SK-N-SH (cell line): ENCODE results near the gene TBC1D21. TPM values are rescaled to one million over a fixed set of nuclear protein-coding genes. Genes with fewer than 3 reads are reported as not detected.
A peak's percentile ranks its signal among the peaks of the same experiment; 100 is the strongest.

Experiments
- CTCF ChIA-PET: fragments of 300-600, 350-600 bp; formaldehyde crosslinking; extraction: SDS; loops from one replicate; lab custom pipeline; 2021; lab: Yijun Ruan, JAX
- POLR2A ChIA-PET: fragments of 350-600 bp; sonication (Branson Sonifier 250); formaldehyde crosslinking; extraction: SDS; loops from one replicate; lab custom pipeline; 2020; ENCODE audit warnings: antibody characterized with exemption, inconsistent platforms; lab: Yijun Ruan, JAX
- DNase-seq: peaks from one replicate; pipeline ENCODE4 v3.0.0; 2012
- H2AFZ ChIP-seq: fragments of 200-600 bp; sonication (generic); 2 replicates; pipeline ENCODE4 v1.8.1; 2016; ENCODE audit warnings: antibody characterized with exemption, mild to moderate bottlenecking, low read depth
- H3F3A ChIP-seq: fragments of 200-600 bp; sonication (generic); replicated peaks from 2 replicates; pipeline ENCODE3; 2016; ENCODE audit warnings: antibody characterized with exemption, mild to moderate bottlenecking; ENCODE audit not compliant: insufficient read depth
- H3K27ac ChIP-seq, 2 experiments: fragments of 200-500 bp in 1 of 2; fragments of 200-600 bp in 1 of 2; sonication (Bioruptor generic) in 1 of 2; sonication (generic), shearing (Covaris generic) in 1 of 2; 2 replicates each; pipeline versions ENCODE4 v1.5.1 to v1.6.1; 2014 to 2016; ENCODE audit warnings: low read depth in 2 of 2, inconsistent platforms in 1 of 2, low read length in 1 of 2, mild to moderate bottlenecking in 1 of 2, mixed read lengths in 1 of 2
- H3K27me3 ChIP-seq: fragments of 200-600 bp; sonication (generic), shearing (Covaris generic); 2 replicates; pipeline ENCODE4 v1.6.1; 2016; ENCODE audit warnings: mixed run types; ENCODE audit not compliant: insufficient read depth
- H3K36me3 ChIP-seq, 2 experiments: fragments of 200-500 bp in 1 of 2; fragments of 200-600 bp in 1 of 2; sonication (Bioruptor generic) in 1 of 2; sonication (generic) in 1 of 2; replicated peaks in 1 of 2; 2 replicates each; pipeline versions ENCODE3 to v1.5.1; 2014 to 2016; ENCODE audit warnings: low read length in 1 of 2, mild to moderate bottlenecking in 1 of 2; ENCODE audit not compliant: insufficient read depth in 2 of 2, control insufficient read depth in 1 of 2
- H3K4me1 ChIP-seq, 2 experiments: fragments of 200-500 bp in 1 of 2; fragments of 200-600 bp in 1 of 2; sonication (Bioruptor generic) in 1 of 2; sonication (generic), shearing (Covaris generic) in 1 of 2; 2 replicates each; pipeline versions ENCODE4 v1.5.1 to v1.6.1; 2014 to 2016; ENCODE audit warnings: low read depth in 1 of 2, low read length in 1 of 2, mixed run types in 1 of 2; ENCODE audit not compliant: insufficient read depth in 2 of 2, control insufficient read depth in 1 of 2
- H3K4me2 ChIP-seq: fragments of 200-600 bp; sonication (generic), shearing (Covaris generic); 2 replicates; pipeline ENCODE4 v1.6.1; 2017; ENCODE audit warnings: mixed run types
- H3K4me3 ChIP-seq, 2 experiments: fragments of 200-500 bp in 1 of 2; fragments of 200-600 bp in 1 of 2; sonication (Bioruptor generic) in 1 of 2; sonication (generic), shearing (Covaris generic) in 1 of 2; 2 replicates each; pipeline versions ENCODE4 v1.5.1 to v1.8.1; 2014 to 2016; ENCODE audit warnings: low read depth in 2 of 2, inconsistent platforms in 1 of 2, low read length in 1 of 2, mild to moderate bottlenecking in 1 of 2, mixed read lengths in 1 of 2, moderate library complexity in 1 of 2
- H3K79me2 ChIP-seq: fragments of 200-600 bp; sonication (generic); 2 replicates; pipeline ENCODE4 v1.8.1; 2017; ENCODE audit warnings: mild to moderate bottlenecking; ENCODE audit not compliant: insufficient read depth
- H3K9ac ChIP-seq: fragments of 200-600 bp; sonication (generic); 2 replicates; pipeline ENCODE4 v1.6.1; 2017; ENCODE audit warnings: mixed run types
- H3K9me2 ChIP-seq: fragments of 200-600 bp; sonication (generic); 2 replicates; pipeline ENCODE4 v1.6.1; 2017; ENCODE audit warnings: mixed run types
- H3K9me3 ChIP-seq: fragments of 200-600 bp; sonication (generic); 2 replicates; pipeline ENCODE4 v1.6.1; 2017; ENCODE audit warnings: mixed run types, mild to moderate bottlenecking, moderate library complexity
- H4K20me1 ChIP-seq: fragments of 200-600 bp; sonication (generic); 2 replicates; pipeline ENCODE4 v1.6.1; 2017; ENCODE audit warnings: mild to moderate bottlenecking, mixed run types; ENCODE audit not compliant: insufficient read depth
- CHD2 ChIP-seq: fragments of 150-350 bp; IDR thresholded peaks from 2 replicates; pipeline ENCODE4 v1.6.1; 2018; ENCODE audit warnings: low read length; ENCODE audit not compliant: partially characterized antibody
- CTCF ChIP-seq: fragments of 200-600 bp; sonication (generic); IDR thresholded peaks from 2 replicates; pipeline ENCODE4 v1.6.1; 2017; ENCODE audit warnings: antibody characterized with exemption, mild to moderate bottlenecking, moderate library complexity
- ELF1 ChIP-seq: IDR thresholded peaks from 2 replicates; pipeline ENCODE4 v1.4.0; 2012
- EP300 ChIP-seq, 2 experiments: IDR thresholded peaks; 2 replicates each; pipeline versions ENCODE4 v1.4.0 to v1.6.1; 2012; ENCODE audit warnings: borderline replicate concordance in 1 of 2, low read depth in 1 of 2, low read length in 1 of 2
- EZH2phosphoT487 ChIP-seq: fragments of 200-600 bp; sonication (generic); IDR thresholded peaks from 2 replicates; pipeline ENCODE4 v1.6.1; 2017; ENCODE audit warnings: low read depth, mixed run types, mild to moderate bottlenecking, antibody characterized with exemption, moderate library complexity, borderline replicate concordance
- FOSL2 ChIP-seq: IDR thresholded peaks from 2 replicates; pipeline ENCODE4 v1.4.0; 2012; ENCODE audit warnings: low read depth, mild to moderate bottlenecking, moderate library complexity, borderline replicate concordance
- FOXM1 ChIP-seq: IDR thresholded peaks from 2 replicates; pipeline ENCODE4 v1.4.0; 2012; ENCODE audit warnings: low read depth, mild to moderate bottlenecking
- GABPA ChIP-seq: IDR thresholded peaks from 2 replicates; pipeline ENCODE4 v1.4.0; 2012; ENCODE audit warnings: low read depth, mild to moderate bottlenecking
- GATA2 ChIP-seq: sonication (generic); formaldehyde crosslinking; IDR thresholded peaks from 2 replicates; pipeline ENCODE4 v1.5.0; 2020; ENCODE audit warnings: mild to moderate bottlenecking, missing genetic modification reagents
- JUND ChIP-seq: IDR thresholded peaks from 2 replicates; pipeline ENCODE4 v1.4.0; 2012
- MAX ChIP-seq: IDR thresholded peaks from 2 replicates; pipeline ENCODE4 v1.4.0; 2012; ENCODE audit warnings: low read depth
- MEF2A ChIP-seq: IDR thresholded peaks from 2 replicates; pipeline ENCODE4 v1.4.0; 2012; ENCODE audit warnings: low read depth, borderline replicate concordance
- MXI1 ChIP-seq: IDR thresholded peaks from 2 replicates; pipeline ENCODE4 v1.6.1; 2012; ENCODE audit warnings: mild to moderate bottlenecking, low read depth, low read length, improper control_type of control experiment
- NRF1 ChIP-seq: IDR thresholded peaks from 2 replicates; pipeline ENCODE4 v1.6.1; 2012; ENCODE audit warnings: low read depth, mild to moderate bottlenecking, low read length
- PBX3 ChIP-seq: IDR thresholded peaks from 2 replicates; pipeline ENCODE4; 2012
- RAD21 ChIP-seq: IDR thresholded peaks from 2 replicates; pipeline ENCODE4 v1.6.1; 2012; ENCODE audit warnings: mild to moderate bottlenecking, low read length
- RCOR1 ChIP-seq: fragments of 150-350 bp; IDR thresholded peaks from 2 replicates; pipeline ENCODE4 v1.6.1; 2017; ENCODE audit warnings: antibody characterized with exemption, low read length
- RFX5 ChIP-seq: IDR thresholded peaks from 2 replicates; pipeline ENCODE4 v1.6.1; 2012; ENCODE audit warnings: mild to moderate bottlenecking, improper control_type of control experiment, low read length
- RXRA ChIP-seq: IDR thresholded peaks from 2 replicates; pipeline ENCODE4 v1.4.0; 2012; ENCODE audit warnings: low read depth, mild to moderate bottlenecking, borderline replicate concordance
- SIN3A ChIP-seq: IDR thresholded peaks from 2 replicates; pipeline ENCODE4 v1.6.1; 2012; ENCODE audit warnings: low read depth, mild to moderate bottlenecking, low read length, moderate library complexity, borderline replicate concordance
- SMC3 ChIP-seq: IDR thresholded peaks from 2 replicates; pipeline ENCODE4 v1.6.1; 2012; ENCODE audit warnings: low read depth, low read length, improper control_type of control experiment
- USF2 ChIP-seq: fragments of 150-350 bp; IDR thresholded peaks from 2 replicates; pipeline ENCODE4 v1.6.1; 2017; ENCODE audit warnings: antibody characterized with exemption, low read length, low read depth, borderline replicate concordance
- WGBS: methylation state at CpG from one replicate; pipeline ENCODE4 v1.1.6; 2017; ENCODE audit warnings: low lambda C conversion rate; 5-methylcytosine and 5-hydroxymethylcytosine counted together
- polyA plus RNA-seq, 3 experiments: library from polyadenylated mRNA; depleted of rRNA; stranded (reverse); fragments of >200 nt; gene quantifications; 2 replicates each; pipeline ENCODE4 v1.2.3, GENCODE V29; 2012

TBC1D21 gene
- polyA plus RNA-seq, 1 of the 3 experiments (the other 2 are of a cell fraction) = not detected

- WGBS = 17% methylated on average over 7 of the region's 7 CpGs
- H3K4me1 ChIP-seq = peaks cover 0 to 2% of the 10 kb centered on the region in 2 experiments; a peak in 1 of 4 replicates
- POLR2A ChIA-PET = no interaction called here
- no peaks in the 10 kb centered on the region for H3K27me3 ChIP-seq
- H3K9ac ChIP-seq = no peak overlapping the region
- H4K20me1 ChIP-seq = no peaks in the 10 kb centered on the region
- H3F3A ChIP-seq = no peaks in the 10 kb centered on the region
- CTCF ChIA-PET = interaction anchor here (0.6 to 13.4 kb wide), 44 partner anchors 9 to 348 kb away, joined by 3 to 148 read pairs (median 4); partner anchors contain the start of gene TBC1D21
- H3K27ac ChIP-seq = no peak overlapping the region
- no peaks in the 10 kb centered on the region for H3K36me3 ChIP-seq
- no peak overlapping the region for H3K4me2 ChIP-seq
- peak; percentile 86 for DNase-seq
- H3K79me2 ChIP-seq = no peaks in the 10 kb centered on the region; the same call in 1 of the 2 replicates
- TF ChIP-seq RCOR1 (no peak), MAX (no peak), SIN3A (no peak), RFX5 (no peak), EP300 (IDR thresholded peaks at IDR 0.05; ENCODE audit: borderline replicate concordance in 1 of 2, low read depth in 1 of 2, low read length in 1 of 2) (no peak), CHD2 (peak; percentile 19), JUND (no peak), MEF2A (no peak), EZH2phosphoT487 (no peak), NRF1 (no peak), ELF1 (no peak), PBX3 (no peak), FOXM1 (no peak), GATA2 (CRISPR knock-in tag) (no peak), RAD21 (peak; percentile 91), MXI1 (peak; percentile 41; the same call in 1 of the 2 replicates), FOSL2 (no peak), SMC3 (peak; percentile 94), USF2 (no peak), CTCF (peak; percentile 90), GABPA (no peak), RXRA (no peak)
- TF ChIP-seq, all 33 proteins: peak for 5
- Histone ChIP-seq H2AFZ (no peak overlapping the region), H3K4me3 (no peak overlapping the region; a peak in 1 of 4 replicates), H3K9me3 (no peaks in the 10 kb centered on the region), H3K9me2 (no peaks in the 10 kb centered on the region)
These were observed 34.9 kb downstream of the TBC1D21 start for GRCh38 chr15:73908030-73908821.
